Keratinocyte (primary cell): ENCODE measurements around the gene GNAL.

Source experiments
- EZH2 ChIP-seq: IDR thresholded peaks from one replicate; pipeline ENCODE4 v1.6.1; 2012; ENCODE audit warnings: inconsistent platforms, mild to moderate bottlenecking, low read length, moderate library complexity
- TF ChIP-seq, protein P1 (sequence below), 3 experiments: IDR thresholded peaks in 1 of 3; conservative IDR thresholded peaks in 1 of 3; optimal IDR thresholded peaks in 1 of 3; 2 replicates in 2 of 3; 3 replicates in 1 of 3; pipeline versions ENCODE3 to v1.5.1; 2011; ENCODE audit warnings: low read length in 3 of 3, mild to moderate bottlenecking in 3 of 3, moderate library complexity in 2 of 3, control low read depth in 1 of 3, inconsistent platforms in 1 of 3; ENCODE audit not compliant: insufficient read depth in 2 of 3; ENCODE audit errors: extremely low read depth in 1 of 3

DNA sequence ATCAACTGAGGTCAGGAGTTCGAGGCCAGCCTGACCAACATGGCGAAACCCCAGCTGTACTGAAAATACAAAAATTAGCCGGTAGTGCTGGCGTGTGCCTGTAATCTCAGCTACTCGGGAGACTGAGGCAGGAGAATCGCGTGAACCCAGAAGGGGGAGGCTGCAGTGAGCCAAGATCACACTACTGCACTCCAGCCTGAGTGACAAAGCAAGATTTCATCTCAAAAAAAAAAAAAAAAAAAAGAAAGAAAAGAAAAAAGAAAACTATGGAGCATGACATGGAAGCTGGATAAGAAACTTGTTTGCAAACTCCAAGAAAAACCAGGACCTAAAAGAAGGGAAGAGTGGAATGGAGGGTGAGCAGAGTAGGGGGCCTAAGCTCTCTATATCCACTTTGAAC, 160.2 kb downstream of the GNAL start:
- TF ChIP-seq, protein P1, sequence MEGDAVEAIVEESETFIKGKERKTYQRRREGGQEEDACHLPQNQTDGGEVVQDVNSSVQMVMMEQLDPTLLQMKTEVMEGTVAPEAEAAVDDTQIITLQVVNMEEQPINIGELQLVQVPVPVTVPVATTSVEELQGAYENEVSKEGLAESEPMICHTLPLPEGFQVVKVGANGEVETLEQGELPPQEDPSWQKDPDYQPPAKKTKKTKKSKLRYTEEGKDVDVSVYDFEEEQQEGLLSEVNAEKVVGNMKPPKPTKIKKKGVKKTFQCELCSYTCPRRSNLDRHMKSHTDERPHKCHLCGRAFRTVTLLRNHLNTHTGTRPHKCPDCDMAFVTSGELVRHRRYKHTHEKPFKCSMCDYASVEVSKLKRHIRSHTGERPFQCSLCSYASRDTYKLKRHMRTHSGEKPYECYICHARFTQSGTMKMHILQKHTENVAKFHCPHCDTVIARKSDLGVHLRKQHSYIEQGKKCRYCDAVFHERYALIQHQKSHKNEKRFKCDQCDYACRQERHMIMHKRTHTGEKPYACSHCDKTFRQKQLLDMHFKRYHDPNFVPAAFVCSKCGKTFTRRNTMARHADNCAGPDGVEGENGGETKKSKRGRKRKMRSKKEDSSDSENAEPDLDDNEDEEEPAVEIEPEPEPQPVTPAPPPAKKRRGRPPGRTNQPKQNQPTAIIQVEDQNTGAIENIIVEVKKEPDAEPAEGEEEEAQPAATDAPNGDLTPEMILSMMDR (optimal IDR thresholded peaks at IDR 0.05 in 1 of 3, IDR thresholded peaks at IDR 0.05 in 1 of 3, conservative IDR thresholded peaks at IDR 0.05 in 1 of 3; ENCODE audit: extremely low read depth in 1 of 3, insufficient read depth in 2 of 3, low read length in 3 of 3) = no peak
- no peak for TF ChIP-seq EZH2
